Astrocyte (in vitro differentiated cells and primary cell): ENCODE data around the gene AGGF1. TPM values are rescaled to one million over a fixed set of nuclear protein-coding genes. Genes with fewer than 3 reads are reported as not detected.

Source experiments
- DNase-seq: peaks from one replicate; pipeline ENCODE4 v3.0.0-alpha.2; 2010; ENCODE audit warnings: low read depth
- FAIRE-seq: peaks from 2 replicates; lab custom pipeline; 2011; peaks lifted over from hg19 to GRCh38; lab: Jason Lieb, UNC
- H2AFZ ChIP-seq: 2 replicates; pipeline ENCODE4 v1.6.0; 2012; ENCODE audit warnings: low read depth, low read length, inconsistent platforms
- H3K27ac ChIP-seq: 2 replicates; pipeline ENCODE4 v1.5.1; 2011; ENCODE audit warnings: low read depth, low read length, inconsistent platforms
- H3K27me3 ChIP-seq: 2 replicates; pipeline ENCODE4 v1.6.0; 2011; ENCODE audit warnings: low read length, inconsistent platforms; ENCODE audit not compliant: insufficient read depth
- H3K36me3 ChIP-seq: 2 replicates; pipeline ENCODE4 v1.5.1; 2011; ENCODE audit warnings: low read length, inconsistent platforms; ENCODE audit not compliant: insufficient read depth
- H3K4me1 ChIP-seq: 2 replicates; pipeline ENCODE4 v1.5.1; 2011; ENCODE audit warnings: low read length, inconsistent platforms; ENCODE audit not compliant: insufficient read depth
- H3K4me2 ChIP-seq: 2 replicates; pipeline ENCODE4 v1.6.0; 2012; ENCODE audit warnings: low read length, inconsistent platforms
- H3K4me3 ChIP-seq: 2 replicates; pipeline ENCODE4 v1.5.1; 2011; ENCODE audit warnings: low read depth, mild to moderate bottlenecking, low read length, inconsistent platforms; ENCODE audit not compliant: insufficient read depth
- H3K79me2 ChIP-seq: 2 replicates; pipeline ENCODE4 v1.6.0; 2012; ENCODE audit warnings: mild to moderate bottlenecking, low read length, inconsistent platforms; ENCODE audit not compliant: insufficient read depth
- H3K9ac ChIP-seq: 2 replicates; pipeline ENCODE4 v1.6.0; 2012; ENCODE audit warnings: mild to moderate bottlenecking, low read length, inconsistent platforms
- H3K9me3 ChIP-seq: 2 replicates; pipeline ENCODE4 v1.5.1; 2012; ENCODE audit warnings: low read depth, mild to moderate bottlenecking, low read length, inconsistent platforms; ENCODE audit not compliant: insufficient read depth
- H4K20me1 ChIP-seq: 2 replicates; pipeline ENCODE4 v1.6.0; 2012; ENCODE audit warnings: low read length, inconsistent platforms; ENCODE audit not compliant: insufficient read depth
- H3K27ac Mint-ChIP-seq: one replicate; pipeline ENCODE4 v1.8.0; 2021; ENCODE audit warnings: mild to moderate bottlenecking, mixed read lengths; ENCODE audit not compliant: unreplicated experiment
- H3K27me3 Mint-ChIP-seq: one replicate; pipeline ENCODE4 v1.8.0; 2021; ENCODE audit warnings: low read depth, mixed read lengths; ENCODE audit not compliant: unreplicated experiment
- H3K36me3 Mint-ChIP-seq: one replicate; pipeline ENCODE4 v1.8.0; 2021; ENCODE audit warnings: low read depth, mixed read lengths; ENCODE audit not compliant: unreplicated experiment
- H3K4me1 Mint-ChIP-seq: one replicate; pipeline ENCODE4 v1.8.0; 2021; ENCODE audit warnings: low read depth, mixed read lengths; ENCODE audit not compliant: unreplicated experiment
- H3K4me3 Mint-ChIP-seq: one replicate; pipeline ENCODE4 v1.8.0; 2021; ENCODE audit warnings: mild to moderate bottlenecking, moderate library complexity, mixed read lengths; ENCODE audit not compliant: unreplicated experiment
- H3K9me3 Mint-ChIP-seq: one replicate; pipeline ENCODE4 v1.8.0; 2021; ENCODE audit warnings: mild to moderate bottlenecking, mixed read lengths; ENCODE audit not compliant: unreplicated experiment
- EZH2 ChIP-seq: IDR thresholded peaks from 2 replicates; pipeline ENCODE4 v1.6.1; 2012; ENCODE audit warnings: mild to moderate bottlenecking, low read length, inconsistent platforms; ENCODE audit not compliant: insufficient read depth
- total RNA-seq: library from RNA; stranded (reverse); gene quantifications from 2 replicates; pipeline ENCODE4 v1.2.1, GENCODE V29; 2021
- TF ChIP-seq, protein P1 (sequence below): IDR thresholded peaks from 2 replicates; pipeline ENCODE4 v1.5.1; 2011; ENCODE audit warnings: low read depth, mild to moderate bottlenecking, inconsistent platforms, low read length, moderate library complexity; ENCODE audit not compliant: insufficient read depth

The AGGF1 gene
- total RNA-seq, 1 donor from 2014 or later, result 18.2 TPM

DNA sequence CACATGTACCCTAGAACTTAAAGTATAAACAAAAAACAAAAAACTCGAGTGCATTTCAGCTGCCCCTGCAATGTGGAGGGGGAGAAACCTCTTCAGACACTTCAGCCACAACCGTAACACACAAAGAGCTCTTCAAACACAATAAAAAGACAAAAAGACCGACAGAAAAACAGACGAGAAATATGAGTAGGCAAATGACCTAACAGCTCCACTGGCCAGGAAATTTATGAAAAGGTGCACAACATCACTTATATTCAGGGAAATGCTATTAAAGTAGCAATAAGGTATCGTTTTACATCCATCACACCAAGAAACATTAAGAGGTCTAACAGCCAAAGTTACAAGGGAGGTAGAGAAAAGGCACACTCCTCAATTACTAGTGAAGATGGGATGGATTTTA lies 50.7 kb downstream of the AGGF1 start:
- Mint-ChIP-seq H3K4me3 (no peak overlapping the region), H3K4me1 (peaks cover 1% of the 10 kb centered on the region), H3K9me3 (no peaks in the 10 kb centered on the region), H3K27me3 (no peaks in the 10 kb centered on the region), H3K36me3 (peaks cover 14% of the 10 kb centered on the region), H3K27ac (no peak overlapping the region)
- peaks cover 10% of the 10 kb centered on the region for H4K20me1 ChIP-seq
- no peak overlapping the region for H3K27ac ChIP-seq
- H3K4me2 ChIP-seq, result no peak overlapping the region
- H3K4me1 ChIP-seq, result no peaks in the 10 kb centered on the region
- TF ChIP-seq, protein P1, sequence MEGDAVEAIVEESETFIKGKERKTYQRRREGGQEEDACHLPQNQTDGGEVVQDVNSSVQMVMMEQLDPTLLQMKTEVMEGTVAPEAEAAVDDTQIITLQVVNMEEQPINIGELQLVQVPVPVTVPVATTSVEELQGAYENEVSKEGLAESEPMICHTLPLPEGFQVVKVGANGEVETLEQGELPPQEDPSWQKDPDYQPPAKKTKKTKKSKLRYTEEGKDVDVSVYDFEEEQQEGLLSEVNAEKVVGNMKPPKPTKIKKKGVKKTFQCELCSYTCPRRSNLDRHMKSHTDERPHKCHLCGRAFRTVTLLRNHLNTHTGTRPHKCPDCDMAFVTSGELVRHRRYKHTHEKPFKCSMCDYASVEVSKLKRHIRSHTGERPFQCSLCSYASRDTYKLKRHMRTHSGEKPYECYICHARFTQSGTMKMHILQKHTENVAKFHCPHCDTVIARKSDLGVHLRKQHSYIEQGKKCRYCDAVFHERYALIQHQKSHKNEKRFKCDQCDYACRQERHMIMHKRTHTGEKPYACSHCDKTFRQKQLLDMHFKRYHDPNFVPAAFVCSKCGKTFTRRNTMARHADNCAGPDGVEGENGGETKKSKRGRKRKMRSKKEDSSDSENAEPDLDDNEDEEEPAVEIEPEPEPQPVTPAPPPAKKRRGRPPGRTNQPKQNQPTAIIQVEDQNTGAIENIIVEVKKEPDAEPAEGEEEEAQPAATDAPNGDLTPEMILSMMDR, result no peak
- TF ChIP-seq EZH2, result no peak
- H2AFZ ChIP-seq, result no peak overlapping the region
- H3K27me3 ChIP-seq, result no peaks in the 10 kb centered on the region
- H3K4me3 ChIP-seq, result no peak overlapping the region
- H3K9me3 ChIP-seq, result no peaks in the 10 kb centered on the region
- H3K9ac ChIP-seq, result no peak overlapping the region
- no peaks in the 10 kb centered on the region for H3K79me2 ChIP-seq
- DNase-seq (no peak), FAIRE-seq (no peak)
- no peaks in the 10 kb centered on the region for H3K36me3 ChIP-seq

GRCh38 chr5:77082280-77082679 lies 52.1 kb downstream of the AGGF1 start:
- no peaks in the 10 kb centered on the region for H3K27me3 ChIP-seq
- H3K4me1 ChIP-seq, result peaks cover under 1% of the 10 kb centered on the region
- no peaks in the 10 kb centered on the region for H3K9me3 ChIP-seq
- H4K20me1 ChIP-seq, result no peaks in the 10 kb centered on the region
- H3K27ac ChIP-seq, result no peak overlapping the region
- H3K4me3 Mint-ChIP-seq, result no peak overlapping the region
- TF ChIP-seq EZH2, result no peak
- TF ChIP-seq, protein P1, result no peak
- no peaks in the 10 kb centered on the region for H3K9me3 Mint-ChIP-seq
- no peaks in the 10 kb centered on the region for H3K27me3 Mint-ChIP-seq
- H3K4me1 Mint-ChIP-seq, result peaks cover 2% of the 10 kb centered on the region
- no peak overlapping the region for H3K4me2 ChIP-seq
- no peak overlapping the region for H3K4me3 ChIP-seq
- peaks cover 13% of the 10 kb centered on the region for H3K36me3 Mint-ChIP-seq
- no peaks in the 10 kb centered on the region for H3K36me3 ChIP-seq
- DNase-seq, result no peak
- no peak for FAIRE-seq
- H3K9ac ChIP-seq, result no peak overlapping the region
- no peaks in the 10 kb centered on the region for H3K79me2 ChIP-seq
- H3K27ac Mint-ChIP-seq, result no peak overlapping the region
- no peak overlapping the region for H2AFZ ChIP-seq

GRCh38 chr5:77083088-77083487 lies 52.9 kb downstream of the AGGF1 start:
- FAIRE-seq, result no peak
- H3K4me1 Mint-ChIP-seq, result peaks cover 7% of the 10 kb centered on the region

More at GRCh38 chr5:77083088-77083487, 52.9 kb downstream of the AGGF1 start:
- TF ChIP-seq, protein P1, result no peak
- no peak for TF ChIP-seq EZH2
- no peak overlapping the region for H3K4me3 ChIP-seq
- Mint-ChIP-seq H3K36me3 (peaks cover 13% of the 10 kb centered on the region), H3K9me3 (no peaks in the 10 kb centered on the region), H3K27me3 (no peaks in the 10 kb centered on the region), H3K27ac (no peak overlapping the region), H3K4me3 (no peak overlapping the region)
- H3K27me3 ChIP-seq, result no peaks in the 10 kb centered on the region
- no peak overlapping the region for H2AFZ ChIP-seq
- no peaks in the 10 kb centered on the region for H4K20me1 ChIP-seq
- H3K9me3 ChIP-seq, result no peaks in the 10 kb centered on the region
- no peak for DNase-seq
- H3K79me2 ChIP-seq, result no peaks in the 10 kb centered on the region
- H3K9ac ChIP-seq, result no peak overlapping the region
- H3K4me2 ChIP-seq, result no peak overlapping the region
- no peaks in the 10 kb centered on the region for H3K36me3 ChIP-seq
- no peak overlapping the region for H3K27ac ChIP-seq
- H3K4me1 ChIP-seq, result peaks cover 7% of the 10 kb centered on the region
